SK-N-SH (cell line): ENCODE data around the gene CLEC16A. TPM values are rescaled to one million over a fixed set of nuclear protein-coding genes. Genes with fewer than 3 reads are reported as not detected.

Source experiments
- CTCF ChIA-PET: fragments of 300-600, 350-600 bp; formaldehyde crosslinking; extraction: SDS; loops from one replicate; lab custom pipeline; 2021; lab: Yijun Ruan, JAX
- POLR2A ChIA-PET: fragments of 350-600 bp; sonication (Branson Sonifier 250); formaldehyde crosslinking; extraction: SDS; loops from one replicate; lab custom pipeline; 2020; ENCODE audit warnings: antibody characterized with exemption, inconsistent platforms; lab: Yijun Ruan, JAX
- DNase-seq: peaks from one replicate; pipeline ENCODE4 v3.0.0; 2012
- H2AFZ ChIP-seq: fragments of 200-600 bp; sonication (generic); 2 replicates; pipeline ENCODE4 v1.8.1; 2016; ENCODE audit warnings: antibody characterized with exemption, mild to moderate bottlenecking, low read depth
- H3F3A ChIP-seq: fragments of 200-600 bp; sonication (generic); replicated peaks from 2 replicates; pipeline ENCODE3; 2016; ENCODE audit warnings: antibody characterized with exemption, mild to moderate bottlenecking; ENCODE audit not compliant: insufficient read depth
- H3K27ac ChIP-seq, 2 experiments: fragments of 200-500 bp in 1 of 2; fragments of 200-600 bp in 1 of 2; sonication (Bioruptor generic) in 1 of 2; sonication (generic), shearing (Covaris generic) in 1 of 2; 2 replicates each; pipeline versions ENCODE4 v1.5.1 to v1.6.1; 2014 to 2016; ENCODE audit warnings: low read depth in 2 of 2, inconsistent platforms in 1 of 2, low read length in 1 of 2, mild to moderate bottlenecking in 1 of 2, mixed read lengths in 1 of 2
- H3K27me3 ChIP-seq: fragments of 200-600 bp; sonication (generic), shearing (Covaris generic); 2 replicates; pipeline ENCODE4 v1.6.1; 2016; ENCODE audit warnings: mixed run types; ENCODE audit not compliant: insufficient read depth
- H3K36me3 ChIP-seq, 2 experiments: fragments of 200-500 bp in 1 of 2; fragments of 200-600 bp in 1 of 2; sonication (Bioruptor generic) in 1 of 2; sonication (generic) in 1 of 2; replicated peaks in 1 of 2; 2 replicates each; pipeline versions ENCODE3 to v1.5.1; 2014 to 2016; ENCODE audit warnings: low read length in 1 of 2, mild to moderate bottlenecking in 1 of 2; ENCODE audit not compliant: insufficient read depth in 2 of 2, control insufficient read depth in 1 of 2
- H3K4me1 ChIP-seq, 2 experiments: fragments of 200-500 bp in 1 of 2; fragments of 200-600 bp in 1 of 2; sonication (Bioruptor generic) in 1 of 2; sonication (generic), shearing (Covaris generic) in 1 of 2; 2 replicates each; pipeline versions ENCODE4 v1.5.1 to v1.6.1; 2014 to 2016; ENCODE audit warnings: low read depth in 1 of 2, low read length in 1 of 2, mixed run types in 1 of 2; ENCODE audit not compliant: insufficient read depth in 2 of 2, control insufficient read depth in 1 of 2
- H3K4me2 ChIP-seq: fragments of 200-600 bp; sonication (generic), shearing (Covaris generic); 2 replicates; pipeline ENCODE4 v1.6.1; 2017; ENCODE audit warnings: mixed run types
- H3K4me3 ChIP-seq, 2 experiments: fragments of 200-500 bp in 1 of 2; fragments of 200-600 bp in 1 of 2; sonication (Bioruptor generic) in 1 of 2; sonication (generic), shearing (Covaris generic) in 1 of 2; 2 replicates each; pipeline versions ENCODE4 v1.5.1 to v1.8.1; 2014 to 2016; ENCODE audit warnings: low read depth in 2 of 2, inconsistent platforms in 1 of 2, low read length in 1 of 2, mild to moderate bottlenecking in 1 of 2, mixed read lengths in 1 of 2, moderate library complexity in 1 of 2
- H3K79me2 ChIP-seq: fragments of 200-600 bp; sonication (generic); 2 replicates; pipeline ENCODE4 v1.8.1; 2017; ENCODE audit warnings: mild to moderate bottlenecking; ENCODE audit not compliant: insufficient read depth
- H3K9ac ChIP-seq: fragments of 200-600 bp; sonication (generic); 2 replicates; pipeline ENCODE4 v1.6.1; 2017; ENCODE audit warnings: mixed run types
- H3K9me2 ChIP-seq: fragments of 200-600 bp; sonication (generic); 2 replicates; pipeline ENCODE4 v1.6.1; 2017; ENCODE audit warnings: mixed run types
- H3K9me3 ChIP-seq: fragments of 200-600 bp; sonication (generic); 2 replicates; pipeline ENCODE4 v1.6.1; 2017; ENCODE audit warnings: mixed run types, mild to moderate bottlenecking, moderate library complexity
- H4K20me1 ChIP-seq: fragments of 200-600 bp; sonication (generic); 2 replicates; pipeline ENCODE4 v1.6.1; 2017; ENCODE audit warnings: mild to moderate bottlenecking, mixed run types; ENCODE audit not compliant: insufficient read depth
- CHD2 ChIP-seq: fragments of 150-350 bp; IDR thresholded peaks from 2 replicates; pipeline ENCODE4 v1.6.1; 2018; ENCODE audit warnings: low read length; ENCODE audit not compliant: partially characterized antibody
- ELF1 ChIP-seq: IDR thresholded peaks from 2 replicates; pipeline ENCODE4 v1.4.0; 2012
- GABPA ChIP-seq: IDR thresholded peaks from 2 replicates; pipeline ENCODE4 v1.4.0; 2012; ENCODE audit warnings: low read depth, mild to moderate bottlenecking
- GATA2 ChIP-seq: sonication (generic); formaldehyde crosslinking; IDR thresholded peaks from 2 replicates; pipeline ENCODE4 v1.5.0; 2020; ENCODE audit warnings: mild to moderate bottlenecking, missing genetic modification reagents
- MXI1 ChIP-seq: IDR thresholded peaks from 2 replicates; pipeline ENCODE4 v1.6.1; 2012; ENCODE audit warnings: mild to moderate bottlenecking, low read depth, low read length, improper control_type of control experiment
- NFIC ChIP-seq: IDR thresholded peaks from 2 replicates; pipeline ENCODE4 v1.4.0; 2012; ENCODE audit warnings: borderline replicate concordance
- NRF1 ChIP-seq: IDR thresholded peaks from 2 replicates; pipeline ENCODE4 v1.6.1; 2012; ENCODE audit warnings: low read depth, mild to moderate bottlenecking, low read length
- PBX3 ChIP-seq: IDR thresholded peaks from 2 replicates; pipeline ENCODE4; 2012
- RCOR1 ChIP-seq: fragments of 150-350 bp; IDR thresholded peaks from 2 replicates; pipeline ENCODE4 v1.6.1; 2017; ENCODE audit warnings: antibody characterized with exemption, low read length
- SIN3A ChIP-seq: IDR thresholded peaks from 2 replicates; pipeline ENCODE4 v1.6.1; 2012; ENCODE audit warnings: low read depth, mild to moderate bottlenecking, low read length, moderate library complexity, borderline replicate concordance
- TAF1 ChIP-seq: IDR thresholded peaks from 2 replicates; pipeline ENCODE4 v1.6.1; 2012; ENCODE audit warnings: low read depth, mild to moderate bottlenecking, low read length, moderate library complexity, borderline replicate concordance
- USF2 ChIP-seq: fragments of 150-350 bp; IDR thresholded peaks from 2 replicates; pipeline ENCODE4 v1.6.1; 2017; ENCODE audit warnings: antibody characterized with exemption, low read length, low read depth, borderline replicate concordance
- YY1 ChIP-seq: IDR thresholded peaks from 2 replicates; pipeline ENCODE4 v1.4.0; 2012; ENCODE audit warnings: low read depth, mild to moderate bottlenecking
- ZBTB33 ChIP-seq: IDR thresholded peaks from 2 replicates; pipeline ENCODE4 v1.4.0; 2012; ENCODE audit warnings: low read depth, borderline replicate concordance
- whole genome bisulfite sequencing: methylation state at CpG from one replicate; pipeline ENCODE4 v1.1.6; 2017; ENCODE audit warnings: low lambda C conversion rate; 5-methylcytosine and 5-hydroxymethylcytosine counted together
- polyA plus RNA-seq, 3 experiments: library from polyadenylated mRNA; depleted of rRNA; stranded (reverse); fragments of >200 nt; gene quantifications; 2 replicates each; pipeline ENCODE4 v1.2.3, GENCODE V29; 2012

The CLEC16A gene
- polyA plus RNA-seq (2012; rRNA removed), result 9.2 and 13.7 TPM in 2 replicates
- 9.3 and 12.0 TPM in 2 replicates for polyA plus RNA-seq (2012; cell fraction: cytosol; rRNA removed)
- polyA plus RNA-seq (2012; cell fraction: nucleus; rRNA removed), result 22.7 and 22.9 TPM in 2 replicates

- peaks cover 10 to 54% of the 10 kb centered on the region in 2 experiments for H3K4me1 ChIP-seq
- CTCF ChIA-PET, result interaction anchor here (1.2 to 12.0 kb wide), 2 partner anchors 9 to 23 kb away, joined by 7 to 199 read pairs; no protein-coding TSS in a partner anchor
- peak within 1 kb of the TSS; percentile 95 for H3K4me2 ChIP-seq
- peak within 1 kb of the TSS; percentile 94 to 95 for H3K4me3 ChIP-seq
- no peaks in the 10 kb centered on the region for H3K27me3 ChIP-seq
- peaks cover 64% of the 10 kb centered on the region for H3K79me2 ChIP-seq
- H3K36me3 ChIP-seq, result peaks cover 3% of the 10 kb centered on the region in 2 experiments
- peak within 1 kb of the TSS; percentile 89 for H2AFZ ChIP-seq
- DNase-seq, result peak; percentile 95
- TF ChIP-seq ZBTB33, result peak; percentile 87; the same call in 1 of the 2 replicates
- TF ChIP-seq NRF1, result no peak
- TF ChIP-seq PBX3, result no peak
- peak; percentile 83 for TF ChIP-seq ELF1
- TF ChIP-seq NFIC, result no peak
- TF ChIP-seq RCOR1, result no peak; the same call in 1 of the 2 replicates
- TF ChIP-seq TAF1, result peak; percentile 82; the same call in 1 of the 2 replicates
- no peak; the same call in 1 of the 2 replicates for TF ChIP-seq MXI1
- TF ChIP-seq GATA2 (CRISPR knock-in tag), result no peak
- peak; percentile 83; the same call in 1 of the 2 replicates for TF ChIP-seq SIN3A
- TF ChIP-seq GABPA, result peak; percentile 81
- peak; percentile 73 for TF ChIP-seq YY1
- TF ChIP-seq USF2, result no peak
- peak; percentile 93 for TF ChIP-seq CHD2
- H3K9ac ChIP-seq, result peak within 1 kb of the TSS; percentile 80
- WGBS, result 4% methylated on average over 19 of the region's 86 CpGs
- H4K20me1 ChIP-seq, result peaks cover 26% of the 10 kb centered on the region
- H3K9me2 ChIP-seq, result no peaks in the 10 kb centered on the region
- POLR2A ChIA-PET, result interaction anchor here (1.4 kb wide), 1 partner anchor 312 kb away, joined by 4 read pairs; the partner anchor contains the start of gene SOCS1
- no peaks in the 10 kb centered on the region for H3K9me3 ChIP-seq
- peaks cover 3% of the 10 kb centered on the region for H3F3A ChIP-seq
- H3K27ac ChIP-seq, result peak within 1 kb of the TSS; percentile 48 to 72; a peak in 2 of 4 replicates
Observed at GRCh38 chr16:10944249-10945064, at the start of gene CLEC16A. Gene CLEC16A (plus strand): TSS chr16:10944564. CDS start chr16:10944718, 154 bp downstream.
